Vagina (tissue), 2 donors: ENCODE data around the gene GAS7. TPM values are rescaled to one million over a fixed set of nuclear protein-coding genes. Genes with fewer than 3 reads are reported as not detected.

Experiments
- DNase-seq, 2 donors: peaks; one replicate each; pipeline ENCODE4 v3.0.0-alpha.2; 2017; ENCODE audit errors: extremely low spot score in 2 of 2
- H3K27ac ChIP-seq: fragments of 200-600 bp; sonication (generic); one replicate; pipeline ENCODE4 v1.5.1; 2019
- H3K27me3 ChIP-seq: fragments of 200-600 bp; sonication (generic); one replicate; pipeline ENCODE4 v1.5.1; 2019
- H3K36me3 ChIP-seq, 2 donors: fragments of 200-600 bp; sonication (generic); one replicate each; pipeline ENCODE4 v1.5.1; 2017 to 2019
- H3K4me1 ChIP-seq: fragments of 200-600 bp; sonication (generic); one replicate; pipeline ENCODE4 v1.5.1; 2019
- H3K4me3 ChIP-seq, 2 donors: fragments of 200-600 bp; sonication (generic); 1 replicate in 1 of 2; 2 replicates in 1 of 2; pipeline ENCODE4 v1.5.1; 2016 to 2019
- H3K9me3 ChIP-seq: fragments of 200-600 bp; sonication (generic); one replicate; pipeline ENCODE4 v1.5.1; 2019
- POLR2A ChIP-seq, 2 donors: fragments of 450-650 bp; IDR thresholded peaks; one replicate each; pipeline ENCODE4 v1.6.1; 2017; ENCODE audit warnings: antibody characterized with exemption in 2 of 2, mild to moderate bottlenecking in 2 of 2, moderate library complexity in 2 of 2
- POLR2AphosphoS5 ChIP-seq, 2 donors: sonication (generic); formaldehyde crosslinking; IDR thresholded peaks; one replicate each; pipeline ENCODE4 v1.9.0; 2017; ENCODE audit warnings: antibody characterized with exemption in 2 of 2, mild to moderate bottlenecking in 2 of 2, low read depth in 1 of 2; ENCODE audit not compliant: insufficient read depth in 1 of 2
- intact Hi-C: fragments of 100-400 bp; cut with DNase I; formaldehyde crosslinking; loops from one replicate; pipeline ENCODE4 v1.15.1; 2023
- total RNA-seq: library from RNA; depleted of rRNA; stranded (reverse); fragments of >200 nt; gene quantifications from one replicate; pipeline ENCODE4 v1.2.3, GENCODE V29; 2016
- TF ChIP-seq, protein P1 (sequence below), 3 experiments: fragments of 450-650 bp in 2 of 3; fragments of 200-600 bp in 1 of 3; sonication (generic) in 1 of 3; IDR thresholded peaks; one replicate each; pipeline ENCODE4 v1.5.1; 2017 to 2019; ENCODE audit warnings: antibody characterized with exemption in 3 of 3, mild to moderate bottlenecking in 2 of 3, moderate library complexity in 2 of 3

Gene GAS7
- total RNA-seq, 1 donor from 2014 or later = 47.1 TPM

DNA sequence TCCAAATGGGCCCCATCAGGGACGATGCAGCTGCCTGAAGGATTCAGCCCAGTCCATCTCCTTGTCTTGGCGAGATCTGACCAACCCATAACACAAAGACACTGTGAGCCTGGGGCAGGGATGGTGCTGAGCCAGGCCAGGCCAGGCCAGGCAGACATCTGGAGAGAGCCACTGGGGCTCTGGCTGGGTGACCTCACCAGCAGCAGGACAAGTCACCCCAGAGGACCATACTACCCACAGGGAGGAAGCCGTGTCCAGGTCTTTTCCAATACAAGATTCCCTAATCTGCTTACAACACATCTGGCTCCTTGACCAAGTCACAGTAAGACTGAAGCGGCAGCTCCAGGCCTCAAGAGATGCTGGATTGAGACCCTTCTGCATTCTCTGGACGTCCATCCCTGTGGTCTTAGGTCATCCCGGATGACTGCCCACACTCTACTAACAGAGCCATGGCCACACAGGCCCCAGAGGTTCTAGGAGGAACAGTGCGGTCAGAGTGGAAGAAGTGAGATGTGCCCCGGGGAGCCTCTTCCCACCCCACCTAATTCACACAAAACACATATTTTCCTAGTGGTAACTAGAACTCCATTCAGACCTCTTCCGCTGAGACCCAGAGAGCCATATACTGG is 211.5 kb downstream of the GAS7 start:
- H3K4me3 ChIP-seq = no peak overlapping the region
- H3K27me3 ChIP-seq = no peaks in the 10 kb centered on the region
- no peaks in the 10 kb centered on the region for H3K36me3 ChIP-seq
- no peak overlapping the region for H3K27ac ChIP-seq
- no peaks in the 10 kb centered on the region for H3K9me3 ChIP-seq
- TF ChIP-seq, protein P1, sequence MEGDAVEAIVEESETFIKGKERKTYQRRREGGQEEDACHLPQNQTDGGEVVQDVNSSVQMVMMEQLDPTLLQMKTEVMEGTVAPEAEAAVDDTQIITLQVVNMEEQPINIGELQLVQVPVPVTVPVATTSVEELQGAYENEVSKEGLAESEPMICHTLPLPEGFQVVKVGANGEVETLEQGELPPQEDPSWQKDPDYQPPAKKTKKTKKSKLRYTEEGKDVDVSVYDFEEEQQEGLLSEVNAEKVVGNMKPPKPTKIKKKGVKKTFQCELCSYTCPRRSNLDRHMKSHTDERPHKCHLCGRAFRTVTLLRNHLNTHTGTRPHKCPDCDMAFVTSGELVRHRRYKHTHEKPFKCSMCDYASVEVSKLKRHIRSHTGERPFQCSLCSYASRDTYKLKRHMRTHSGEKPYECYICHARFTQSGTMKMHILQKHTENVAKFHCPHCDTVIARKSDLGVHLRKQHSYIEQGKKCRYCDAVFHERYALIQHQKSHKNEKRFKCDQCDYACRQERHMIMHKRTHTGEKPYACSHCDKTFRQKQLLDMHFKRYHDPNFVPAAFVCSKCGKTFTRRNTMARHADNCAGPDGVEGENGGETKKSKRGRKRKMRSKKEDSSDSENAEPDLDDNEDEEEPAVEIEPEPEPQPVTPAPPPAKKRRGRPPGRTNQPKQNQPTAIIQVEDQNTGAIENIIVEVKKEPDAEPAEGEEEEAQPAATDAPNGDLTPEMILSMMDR (IDR thresholded peaks at IDR 0.05) = no peak
- TF ChIP-seq POLR2AphosphoS5 (IDR thresholded peaks at IDR 0.05; ENCODE audit: insufficient read depth in 1 of 2, low read depth in 1 of 2) (no peak), POLR2A (IDR thresholded peaks at IDR 0.05) (no peak)
- peaks cover 27% of the 10 kb centered on the region for H3K4me1 ChIP-seq
- intact Hi-C loops = no loop called here
- DNase-seq = no peak

DNA sequence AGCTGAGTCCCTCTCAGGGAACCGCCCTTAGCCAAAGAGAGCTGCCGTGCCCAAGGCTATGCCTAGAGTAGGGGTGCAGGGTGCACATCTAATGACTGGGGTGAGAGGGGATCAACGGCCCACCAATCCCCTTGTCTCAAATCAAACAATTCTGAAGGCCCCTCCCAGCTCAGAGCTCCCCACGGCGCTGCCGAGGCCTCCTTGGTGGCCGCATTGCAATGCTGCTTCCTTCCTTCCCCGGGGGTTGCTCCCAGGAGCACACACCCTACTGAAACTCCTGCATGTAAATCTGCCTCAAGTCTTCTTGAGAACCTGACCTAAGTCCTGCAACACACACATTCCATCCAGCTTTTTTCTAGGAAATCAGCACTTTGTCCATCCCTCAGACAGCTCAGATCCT is 212.8 kb downstream of the GAS7 start:
- no peaks in the 10 kb centered on the region for H3K9me3 ChIP-seq
- no peak overlapping the region for H3K27ac ChIP-seq
- intact Hi-C loops = no loop called here

DNA sequence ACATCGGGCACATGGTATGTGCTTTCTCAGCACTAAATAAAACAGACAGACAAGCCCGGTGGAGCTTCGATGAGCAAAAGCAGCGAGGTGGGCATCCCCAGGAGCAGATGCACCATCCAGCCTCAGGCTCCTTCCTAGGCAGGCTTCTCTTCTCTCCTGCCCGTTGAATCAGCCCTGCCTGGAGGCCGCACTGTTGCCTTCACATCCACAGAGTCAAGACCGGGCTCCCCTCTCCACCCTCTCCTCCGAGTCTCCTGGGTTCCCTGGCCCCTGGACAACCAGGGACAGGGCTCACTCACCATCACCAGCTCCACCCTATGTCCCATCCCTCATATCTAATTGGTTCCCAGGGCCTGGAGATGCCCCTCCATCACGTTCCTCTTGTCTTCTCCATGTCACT is 213.6 kb downstream of the GAS7 start:
- TF ChIP-seq POLR2A (IDR thresholded peaks at IDR 0.05) (no peak), POLR2AphosphoS5 (IDR thresholded peaks at IDR 0.05; ENCODE audit: insufficient read depth in 1 of 2, low read depth in 1 of 2) (no peak)
- TF ChIP-seq, protein P1 (IDR thresholded peaks at IDR 0.05) = no peak
- Histone ChIP-seq H3K4me3 (no peak overlapping the region), H3K27ac (no peak overlapping the region), H3K4me1 (peaks cover 27% of the 10 kb centered on the region), H3K27me3 (no peaks in the 10 kb centered on the region), H3K36me3 (no peaks in the 10 kb centered on the region), H3K9me3 (no peaks in the 10 kb centered on the region)
- no peak for DNase-seq
- intact Hi-C loops = no loop called here

More for the DNA sequence above, 212.8 kb downstream of the GAS7 start:
- H3K4me1 ChIP-seq = peaks cover 27% of the 10 kb centered on the region
- no peak for TF ChIP-seq POLR2AphosphoS5 (IDR thresholded peaks at IDR 0.05; ENCODE audit: insufficient read depth in 1 of 2, low read depth in 1 of 2)
- TF ChIP-seq POLR2A (IDR thresholded peaks at IDR 0.05) = no peak
- TF ChIP-seq, protein P1 (IDR thresholded peaks at IDR 0.05) = no peak
- no peaks in the 10 kb centered on the region for H3K27me3 ChIP-seq
- H3K36me3 ChIP-seq = no peaks in the 10 kb centered on the region
- H3K4me3 ChIP-seq = no peak overlapping the region
- no peak for DNase-seq

DNA sequence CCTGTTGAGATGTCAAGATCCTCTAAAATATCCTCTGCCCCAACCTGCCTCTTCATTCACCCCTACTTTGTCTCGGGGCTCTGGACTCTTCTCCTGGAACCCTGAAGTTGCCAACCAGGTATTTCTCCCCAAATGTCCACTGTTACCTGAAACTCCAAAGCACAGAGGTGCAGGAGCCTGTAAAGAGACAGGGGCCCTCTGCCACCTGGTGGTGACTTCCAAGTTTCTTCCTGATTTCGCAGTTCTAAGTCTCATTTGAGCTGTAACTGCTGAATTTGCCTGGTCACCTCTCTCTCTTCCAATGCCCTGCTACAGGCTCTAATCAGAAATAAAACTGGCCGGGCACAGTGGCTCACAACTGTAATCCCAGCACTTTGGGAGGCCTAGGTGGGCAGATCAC is 216.2 kb downstream of the GAS7 start:
- peaks cover 25% of the 10 kb centered on the region for H3K4me1 ChIP-seq
- no peaks in the 10 kb centered on the region for H3K36me3 ChIP-seq
- no peak overlapping the region for H3K4me3 ChIP-seq
- DNase-seq = no peak
- H3K27ac ChIP-seq = no peak overlapping the region
- TF ChIP-seq POLR2A (IDR thresholded peaks at IDR 0.05) = no peak
- TF ChIP-seq, protein P1 (IDR thresholded peaks at IDR 0.05) = no peak
- TF ChIP-seq POLR2AphosphoS5 (IDR thresholded peaks at IDR 0.05; ENCODE audit: insufficient read depth in 1 of 2, low read depth in 1 of 2) = no peak
- H3K27me3 ChIP-seq = no peaks in the 10 kb centered on the region
- H3K9me3 ChIP-seq = no peaks in the 10 kb centered on the region
- intact Hi-C loops = no loop called here

DNA sequence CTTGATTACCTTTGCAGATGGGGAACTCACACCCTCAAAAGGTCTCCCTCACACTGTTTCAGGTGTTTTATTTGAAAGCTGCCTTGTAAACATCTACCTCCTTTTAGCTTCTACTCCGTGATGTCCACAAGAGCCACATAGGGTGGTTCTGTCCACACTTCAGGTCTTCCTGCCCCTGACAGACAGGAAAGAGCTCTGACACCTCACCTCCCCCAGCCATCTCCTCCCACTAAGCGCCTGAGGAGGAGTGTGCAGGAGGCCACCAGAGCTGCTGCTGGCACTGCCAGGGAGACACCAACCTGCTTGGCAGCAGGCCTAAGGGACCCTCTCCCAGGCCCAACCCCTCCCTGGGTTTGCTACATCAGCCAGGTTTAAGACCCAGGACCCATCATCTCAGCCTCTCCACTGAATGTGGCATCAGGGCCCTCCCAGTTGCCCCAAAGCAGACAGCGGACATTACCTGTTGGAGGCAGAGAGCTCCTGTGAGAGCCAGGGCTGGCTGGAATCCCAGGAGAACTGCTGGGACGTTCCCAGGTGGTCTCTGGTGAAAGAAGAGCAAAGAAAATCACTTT is 217.0 kb downstream of the GAS7 start:
- Histone ChIP-seq H3K27me3 (no peaks in the 10 kb centered on the region), H3K4me3 (no peak overlapping the region), H3K4me1 (peaks cover 21% of the 10 kb centered on the region), H3K9me3 (no peaks in the 10 kb centered on the region), H3K27ac (no peak overlapping the region), H3K36me3 (no peaks in the 10 kb centered on the region)
- DNase-seq = no peak
- intact Hi-C loops = no loop called here
- TF ChIP-seq POLR2AphosphoS5 (IDR thresholded peaks at IDR 0.05; ENCODE audit: insufficient read depth in 1 of 2, low read depth in 1 of 2) (no peak), POLR2A (IDR thresholded peaks at IDR 0.05) (no peak)
- TF ChIP-seq, protein P1 (IDR thresholded peaks at IDR 0.05) = no peak
